Hematopoietic multipotent progenitor cell (in vitro differentiated cells): Measurements from ENCODE around the gene CCNK. TPM values are rescaled to one million over a fixed set of nuclear protein-coding genes. Genes with fewer than 3 reads are reported as not detected.

Source experiments
- DNase-seq, 3 donors: peaks; one replicate each; pipeline ENCODE4 v3.0.0-alpha.2; 2011 to 2015; ENCODE audit warnings: low read depth in 2 of 3, low spot score in 2 of 3
- total RNA-seq: library from RNA; depleted of rRNA; stranded (reverse); fragments of >200 nt; gene quantifications from one replicate; pipeline ENCODE4 v1.2.3, GENCODE V29; 2012

CCNK gene
- total RNA-seq, 1 donor: 26.4 TPM

DNA sequence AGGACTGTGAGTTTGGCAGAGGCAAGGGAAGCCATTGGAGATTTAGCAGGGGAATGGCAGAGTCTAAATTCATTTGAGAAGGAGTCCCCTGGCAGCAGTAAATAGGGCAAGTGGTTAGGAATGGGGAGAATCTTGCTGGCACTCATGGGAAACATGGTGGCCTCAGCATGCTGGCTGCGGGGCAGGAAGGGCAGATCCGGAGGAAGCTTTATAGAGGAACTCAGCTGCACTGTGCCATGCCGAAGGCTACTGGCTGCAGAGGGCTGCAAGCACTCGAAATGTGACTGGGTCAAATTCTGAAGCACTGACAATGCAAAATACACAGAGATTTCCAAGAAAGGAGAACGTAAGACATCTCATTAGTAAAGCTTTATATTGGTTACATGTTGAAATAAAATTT is 23.9 kb downstream of the CCNK start:
- DNase-seq: no peak

DNA sequence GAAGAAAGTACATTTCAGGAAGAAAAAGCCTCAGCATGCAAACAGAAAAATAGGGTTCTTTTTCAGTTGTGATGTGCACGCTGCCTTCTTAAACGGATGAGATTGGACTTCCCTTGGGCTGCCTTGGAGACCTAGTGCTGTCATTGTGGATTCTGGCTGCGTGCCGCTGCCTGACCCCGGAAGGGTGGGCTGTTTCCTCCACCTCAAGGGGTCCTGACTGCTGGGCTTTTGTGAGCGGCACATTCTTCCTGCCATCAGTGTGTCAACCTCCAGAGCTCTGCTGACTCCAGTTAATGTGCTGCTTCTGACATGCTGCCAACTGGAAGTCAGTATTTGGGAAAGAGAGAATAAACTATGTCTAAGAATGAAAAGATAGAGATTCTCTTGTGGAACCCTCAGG is 25.1 kb downstream of the CCNK start:
- DNase-seq: no peak

DNA sequence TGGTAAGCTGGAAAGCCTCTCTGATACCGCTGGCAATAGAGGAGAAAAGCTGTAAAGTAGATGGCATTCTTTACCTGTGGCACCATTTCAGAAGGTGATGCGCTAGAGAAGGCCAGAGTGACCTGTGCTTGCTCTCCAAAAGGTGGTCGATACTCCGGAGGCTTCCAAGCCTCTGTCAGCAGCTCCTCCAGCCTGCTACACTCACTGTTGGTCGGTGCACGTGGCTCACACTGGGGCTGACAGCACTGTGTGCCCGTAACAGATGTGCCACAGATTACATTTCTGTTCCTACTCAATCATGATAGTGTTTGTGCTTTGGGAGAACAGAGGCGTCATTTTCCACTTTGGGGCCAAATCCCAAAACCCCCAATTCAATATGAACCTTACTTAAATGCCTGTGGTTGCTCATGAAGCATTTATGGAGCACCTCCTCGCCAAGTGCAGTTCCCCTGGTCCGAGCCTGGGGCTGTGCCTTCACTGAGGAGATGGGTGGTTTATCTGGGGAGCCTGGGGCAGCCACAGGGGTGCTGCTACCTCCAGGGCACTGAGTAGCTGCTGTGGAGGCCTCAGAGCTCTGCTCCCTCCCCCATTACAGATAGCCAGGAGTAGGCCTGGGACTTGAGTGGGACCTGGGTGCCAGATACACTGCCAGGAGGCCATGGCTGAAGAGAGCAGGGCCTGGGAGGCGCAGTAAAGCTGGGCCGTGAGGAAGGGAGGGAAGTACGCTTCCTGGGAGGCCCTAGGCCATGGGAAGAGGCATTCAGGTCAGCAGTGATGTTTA is 26.8 kb downstream of the CCNK start:
- DNase-seq: no peak

DNA sequence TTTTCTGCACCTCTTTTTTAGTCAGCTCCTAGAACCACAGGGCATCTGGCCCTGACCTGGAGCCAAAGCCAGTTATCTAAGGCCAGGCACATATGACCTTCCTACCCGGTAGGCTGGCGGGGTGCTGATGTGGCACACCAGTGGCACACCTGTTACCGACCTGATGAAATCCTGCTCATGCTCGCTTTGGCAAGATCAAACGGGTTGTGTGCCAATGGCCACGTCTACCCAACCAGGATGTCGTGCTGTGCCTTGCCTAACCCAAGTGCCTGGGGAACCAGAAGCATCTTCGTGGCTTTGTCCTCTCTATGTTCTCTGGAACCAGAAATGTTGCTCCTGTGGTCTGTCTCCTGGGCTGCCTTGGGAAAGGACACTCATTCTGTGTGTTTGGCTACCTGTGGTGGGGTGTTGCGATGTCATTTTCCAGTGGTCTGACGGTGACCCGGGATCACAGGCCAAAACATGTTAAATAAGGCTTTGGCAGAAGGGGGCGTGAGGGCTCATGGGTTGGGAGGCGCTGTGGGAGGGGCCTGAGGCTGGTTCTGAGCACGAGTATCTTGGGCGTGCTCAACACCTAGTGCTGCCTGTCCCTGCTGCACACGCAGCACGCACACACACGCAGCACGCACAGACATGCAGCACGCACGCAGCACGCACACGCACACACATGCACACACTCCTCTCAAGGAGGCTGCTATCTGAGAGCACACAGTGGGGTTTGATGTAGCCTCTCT is 27.9 kb downstream of the CCNK start:
- no peak for DNase-seq

DNA sequence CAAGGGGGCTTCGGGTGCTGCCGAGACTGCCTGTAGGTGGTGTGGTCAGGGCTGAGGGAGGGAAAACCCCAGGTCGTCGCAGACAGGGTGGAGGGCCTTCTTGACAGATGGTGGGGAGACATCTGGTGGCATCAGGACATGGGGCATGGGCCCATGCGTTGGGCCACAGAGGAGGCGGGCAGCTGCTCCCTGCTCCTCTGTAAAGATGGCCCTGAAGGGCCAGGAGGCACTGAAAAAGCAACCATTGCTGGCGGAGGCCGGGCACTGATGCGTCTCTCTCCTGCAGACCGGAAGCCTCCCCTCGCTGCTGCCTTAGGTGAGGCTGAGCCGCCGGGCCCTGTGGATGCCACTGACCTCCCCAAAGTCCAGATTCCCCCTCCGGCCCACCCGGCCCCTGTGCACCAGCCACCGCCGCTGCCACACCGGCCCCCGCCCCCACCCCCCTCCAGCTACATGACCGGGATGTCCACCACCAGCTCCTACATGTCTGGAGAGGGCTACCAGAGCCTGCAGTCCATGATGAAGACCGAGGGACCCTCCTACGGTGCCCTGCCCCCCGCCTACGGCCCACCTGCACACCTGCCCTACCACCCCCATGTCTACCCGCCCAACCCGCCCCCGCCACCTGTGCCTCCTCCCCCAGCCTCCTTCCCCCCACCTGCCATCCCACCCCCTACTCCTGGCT is 28.8 kb downstream of the CCNK start:
- no peak for DNase-seq

DNA sequence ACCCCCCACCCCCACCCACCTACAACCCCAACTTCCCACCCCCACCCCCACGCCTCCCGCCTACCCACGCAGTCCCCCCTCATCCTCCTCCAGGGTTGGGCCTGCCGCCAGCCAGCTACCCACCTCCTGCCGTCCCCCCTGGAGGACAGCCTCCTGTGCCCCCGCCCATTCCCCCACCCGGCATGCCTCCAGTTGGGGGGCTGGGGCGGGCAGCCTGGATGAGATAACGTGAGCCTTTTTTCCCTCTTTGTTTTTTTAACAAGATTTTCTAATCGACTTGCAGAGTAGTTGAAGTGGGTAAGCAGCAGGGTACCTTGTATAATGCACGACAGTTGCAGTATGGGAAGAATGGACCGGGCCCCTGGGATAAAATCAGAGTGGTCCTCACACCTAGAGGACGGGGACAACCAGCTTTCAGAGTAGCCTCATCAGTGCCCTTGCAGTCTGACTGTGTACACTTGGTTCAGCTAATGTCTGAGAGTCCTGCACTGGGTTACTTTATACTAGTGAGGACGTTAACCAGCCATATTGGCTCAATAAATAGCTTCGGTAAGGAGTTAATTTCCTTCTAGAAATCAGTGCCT is 29.4 kb downstream of the CCNK start:
- no peak for DNase-seq

DNA sequence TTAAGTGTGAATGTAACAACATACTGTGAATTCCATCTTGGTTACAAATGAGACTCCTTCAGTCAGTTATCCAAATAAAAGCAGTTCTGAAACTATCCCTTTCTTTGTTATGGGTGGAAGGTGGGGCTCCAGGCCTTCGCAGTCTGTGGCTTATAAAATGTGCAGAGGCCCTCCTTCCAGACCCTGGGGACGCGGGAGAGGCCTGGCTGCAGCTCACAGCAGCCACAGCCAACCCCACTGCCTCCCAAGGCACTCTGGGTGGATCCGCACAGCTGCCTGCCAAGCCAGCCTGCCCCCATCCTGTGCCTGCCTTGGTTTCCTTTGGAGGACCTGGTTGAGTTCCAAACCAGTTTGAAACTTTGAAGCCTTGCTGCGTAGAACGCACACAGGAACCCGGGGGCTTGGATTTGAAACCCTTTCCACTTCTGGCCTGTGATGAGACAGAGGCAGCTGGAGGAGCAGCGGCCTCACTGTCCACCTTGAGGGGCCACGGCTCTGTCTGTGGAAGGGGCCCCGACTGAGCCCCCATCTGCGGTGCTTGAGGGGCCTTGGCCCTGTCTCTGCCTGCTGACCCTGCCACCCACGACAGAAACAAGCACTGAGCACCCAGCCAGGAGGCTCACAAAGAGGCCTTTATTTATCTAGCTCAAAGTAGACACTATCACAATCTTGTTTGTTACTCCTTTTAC is 30.4 kb downstream of the CCNK start:
- DNase-seq: no peak

DNA sequence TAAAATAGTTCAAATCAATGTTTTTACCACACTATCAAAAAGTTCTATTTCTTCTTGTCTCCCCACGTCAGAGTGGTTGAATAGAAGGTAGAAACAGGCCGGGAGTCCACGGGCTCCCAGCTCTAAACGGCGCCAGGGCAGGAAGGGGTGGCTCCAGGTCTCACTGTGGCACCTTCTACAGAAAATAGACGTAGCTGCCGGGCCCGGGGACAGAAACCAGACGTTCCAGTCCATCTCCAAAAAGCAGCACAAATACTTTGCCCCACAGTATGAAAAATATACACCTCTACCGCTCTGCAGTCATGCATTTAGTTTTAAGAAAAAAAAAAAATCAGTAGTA is 30.9 kb downstream of the CCNK start:
- DNase-seq: no peak

DNA sequence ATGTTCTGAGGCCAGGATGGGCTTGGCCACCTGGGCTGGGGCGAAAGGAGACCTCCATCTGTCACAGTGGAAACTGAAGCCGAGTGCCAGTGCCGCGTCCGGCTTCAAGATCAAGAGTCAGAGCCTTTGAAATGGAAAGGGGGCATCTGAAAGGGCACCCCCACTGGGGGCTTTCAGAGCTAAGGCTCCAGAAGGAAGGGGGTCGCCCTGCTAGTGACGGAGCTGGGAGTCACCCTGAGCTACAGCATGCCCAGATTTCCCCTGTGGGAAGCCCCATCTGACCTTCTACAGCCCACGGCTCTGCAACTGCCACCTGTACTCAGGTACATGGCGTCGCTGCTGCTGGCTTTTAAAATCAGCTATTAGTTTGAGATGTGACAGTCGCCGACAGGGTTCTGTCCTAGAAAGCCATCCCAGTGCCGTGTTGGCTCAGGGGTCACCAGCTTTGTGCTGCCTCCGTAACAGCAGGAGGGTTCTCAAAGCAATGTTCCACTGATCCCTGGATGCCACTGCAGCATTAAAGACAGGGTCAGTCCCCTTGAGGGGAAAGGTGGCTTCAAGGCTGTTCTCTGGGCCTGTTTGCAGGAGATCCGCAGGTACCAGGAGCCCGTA is 31.5 kb downstream of the CCNK start:
- DNase-seq: no peak

DNA sequence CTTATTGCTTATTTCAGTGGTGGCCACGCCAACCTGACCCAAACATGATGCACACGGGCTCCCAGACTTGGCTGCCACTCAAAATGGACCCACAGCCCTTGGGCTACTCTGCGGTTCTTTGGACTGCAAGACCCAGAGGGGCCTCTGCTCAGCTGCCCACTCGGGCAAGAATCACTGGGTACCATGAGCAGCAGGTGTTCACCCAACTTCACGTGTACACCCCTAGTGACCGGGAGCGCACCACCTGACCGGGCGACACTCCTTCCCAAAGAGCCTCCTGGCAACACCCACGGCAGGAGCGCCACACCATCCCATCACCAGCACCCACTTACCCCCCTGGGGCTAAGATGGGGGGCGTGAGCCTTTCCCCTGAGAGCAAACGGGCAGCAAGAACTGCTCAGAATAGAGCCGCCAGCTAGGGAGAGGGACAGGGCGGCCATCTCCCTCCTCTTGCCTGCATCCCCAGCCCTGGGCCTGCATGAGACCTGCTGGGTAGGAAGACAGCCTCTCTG is 32.0 kb downstream of the CCNK start:
- DNase-seq: no peak

DNA sequence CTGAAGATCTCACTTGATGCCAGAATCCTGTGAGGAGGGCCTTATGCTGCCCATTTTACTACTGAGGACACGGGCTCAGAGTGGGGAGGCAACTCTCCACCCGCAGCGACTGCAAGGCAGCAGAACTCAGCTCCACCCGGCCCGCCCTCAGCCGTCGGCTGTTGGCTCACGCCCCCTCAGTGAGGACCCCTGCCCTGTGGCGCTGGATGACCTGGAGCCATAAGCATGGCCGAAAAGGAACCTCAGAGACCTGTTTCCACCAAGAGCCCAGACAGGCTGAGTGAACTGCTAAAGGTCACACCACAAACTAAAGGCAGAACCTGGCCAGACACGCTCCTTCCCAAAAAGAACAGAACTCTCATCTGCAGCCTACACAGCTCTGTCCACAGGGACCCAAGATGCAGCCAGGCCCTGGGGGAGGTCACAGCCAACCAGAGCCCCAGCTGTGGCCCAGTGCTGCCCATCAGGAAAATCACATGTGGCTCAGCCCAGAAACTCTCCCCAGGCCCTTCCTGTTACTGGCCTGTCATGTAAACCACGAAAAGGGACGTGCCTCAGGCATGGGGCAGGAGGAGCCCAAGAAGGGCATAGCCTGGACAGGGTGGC is 32.8 kb downstream of the CCNK start:
- no peak for DNase-seq

DNA sequence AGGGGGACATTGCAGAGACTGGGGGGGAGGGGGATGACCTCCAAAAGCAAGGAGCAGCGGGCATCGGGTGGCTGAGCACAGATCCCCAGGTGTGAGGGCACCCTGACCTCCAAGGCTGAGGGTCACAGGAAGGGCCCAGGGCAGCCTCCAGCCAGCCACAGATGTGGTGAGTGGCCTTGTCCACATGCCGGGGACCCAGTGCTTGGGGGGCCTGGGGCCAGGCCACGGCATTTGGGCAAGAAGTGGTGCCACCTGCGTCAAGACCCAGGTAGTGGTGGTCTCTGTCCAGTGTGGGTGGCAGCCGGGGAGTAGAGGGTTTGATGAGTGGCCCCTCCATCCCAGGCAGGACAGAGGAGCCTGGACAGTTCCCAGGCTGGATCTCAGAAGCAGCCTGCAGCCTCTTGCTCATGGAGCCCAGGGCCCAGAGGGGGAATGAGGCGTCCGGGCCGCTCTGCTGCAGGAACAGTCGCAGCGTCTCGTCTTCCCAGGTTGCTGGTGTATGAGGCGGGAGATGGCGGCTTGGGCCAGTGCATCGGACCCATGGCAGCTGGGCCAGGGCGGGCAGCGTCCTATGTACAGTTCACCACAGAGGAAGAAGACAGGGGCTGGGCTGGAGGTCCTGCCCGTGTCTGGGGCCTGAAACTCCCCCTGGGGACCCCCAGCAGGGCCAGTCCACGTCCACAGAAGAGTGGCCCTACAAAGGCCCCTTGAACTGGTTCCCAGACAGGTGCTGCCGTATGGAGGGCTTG is 33.5 kb downstream of the CCNK start:
- no peak for DNase-seq

DNA sequence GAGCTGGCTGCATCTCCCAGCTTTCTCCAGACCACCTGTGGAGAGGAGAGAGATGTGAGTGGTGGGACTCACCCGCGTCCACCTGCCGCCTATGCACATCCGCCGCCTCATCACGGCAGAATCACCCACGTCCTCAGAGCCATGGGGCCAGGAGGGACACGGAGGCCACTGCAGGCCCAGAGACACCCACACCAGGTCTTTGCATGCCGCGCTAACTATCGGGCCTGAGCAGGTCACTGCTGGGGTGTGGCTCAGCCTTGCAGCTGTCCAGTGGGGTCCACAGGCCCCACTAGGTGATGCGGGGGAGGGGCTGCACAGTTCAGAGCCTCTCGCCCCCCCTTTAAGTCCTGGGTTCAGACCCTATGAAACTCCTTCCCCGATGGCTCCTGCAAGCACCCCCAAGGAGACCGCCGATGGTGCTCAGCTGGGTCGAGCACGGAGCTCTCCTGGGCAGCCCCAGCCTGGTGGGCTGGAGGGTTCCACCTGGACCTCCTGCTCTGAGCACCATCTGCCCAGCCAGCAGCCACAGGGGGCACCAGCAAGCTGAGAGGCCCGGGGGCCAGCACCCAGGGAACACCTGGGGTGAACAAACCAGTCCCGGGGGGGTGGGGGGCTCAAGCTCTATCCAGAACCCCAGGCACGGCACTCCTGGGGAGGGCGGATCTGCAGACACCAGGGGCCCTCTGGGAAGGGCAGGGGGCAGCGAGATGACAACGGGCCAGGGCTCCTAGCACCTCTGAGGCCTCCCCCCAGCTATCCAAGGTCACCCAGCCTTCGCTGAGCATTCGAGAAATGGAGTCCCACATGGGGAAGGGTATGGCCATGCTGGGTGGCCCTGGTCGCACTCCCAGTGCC is 34.3 kb downstream of the CCNK start:
- DNase-seq: no peak

DNA sequence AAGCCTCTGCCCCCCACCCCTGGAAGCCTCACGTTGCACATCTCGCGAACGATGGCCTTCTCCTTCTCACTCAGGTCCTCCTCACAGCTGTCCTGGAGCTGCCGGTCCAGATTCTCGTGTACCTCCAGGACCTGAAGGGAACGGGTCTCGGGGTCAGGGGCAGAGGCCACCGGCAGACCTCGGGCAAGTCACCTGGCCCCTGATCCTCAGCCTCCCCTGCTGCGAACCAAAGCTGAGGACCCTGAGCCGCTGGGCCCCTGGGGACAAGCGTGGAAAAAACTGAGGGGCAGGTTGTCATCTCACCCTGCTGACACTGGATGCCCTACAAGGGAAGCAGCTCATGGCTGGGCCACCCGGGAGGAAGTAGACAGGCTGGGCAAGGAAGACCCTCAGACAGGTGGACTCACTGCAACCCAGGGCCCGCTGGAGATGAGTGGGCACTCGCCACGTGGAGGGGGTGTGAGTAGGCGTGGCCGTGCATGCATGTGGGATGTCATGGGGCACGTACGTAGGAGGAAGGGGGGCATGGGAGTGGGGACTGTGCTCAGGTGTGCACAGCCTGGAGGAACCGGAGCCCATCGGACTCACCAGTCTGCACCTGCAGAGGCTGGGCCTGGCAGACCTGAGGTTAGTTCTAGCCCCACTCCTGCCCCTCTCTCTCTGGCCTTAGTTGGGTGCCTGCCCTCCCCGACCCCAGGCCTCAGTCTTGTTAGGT is 35.1 kb downstream of the CCNK start:
- DNase-seq: no peak

DNA sequence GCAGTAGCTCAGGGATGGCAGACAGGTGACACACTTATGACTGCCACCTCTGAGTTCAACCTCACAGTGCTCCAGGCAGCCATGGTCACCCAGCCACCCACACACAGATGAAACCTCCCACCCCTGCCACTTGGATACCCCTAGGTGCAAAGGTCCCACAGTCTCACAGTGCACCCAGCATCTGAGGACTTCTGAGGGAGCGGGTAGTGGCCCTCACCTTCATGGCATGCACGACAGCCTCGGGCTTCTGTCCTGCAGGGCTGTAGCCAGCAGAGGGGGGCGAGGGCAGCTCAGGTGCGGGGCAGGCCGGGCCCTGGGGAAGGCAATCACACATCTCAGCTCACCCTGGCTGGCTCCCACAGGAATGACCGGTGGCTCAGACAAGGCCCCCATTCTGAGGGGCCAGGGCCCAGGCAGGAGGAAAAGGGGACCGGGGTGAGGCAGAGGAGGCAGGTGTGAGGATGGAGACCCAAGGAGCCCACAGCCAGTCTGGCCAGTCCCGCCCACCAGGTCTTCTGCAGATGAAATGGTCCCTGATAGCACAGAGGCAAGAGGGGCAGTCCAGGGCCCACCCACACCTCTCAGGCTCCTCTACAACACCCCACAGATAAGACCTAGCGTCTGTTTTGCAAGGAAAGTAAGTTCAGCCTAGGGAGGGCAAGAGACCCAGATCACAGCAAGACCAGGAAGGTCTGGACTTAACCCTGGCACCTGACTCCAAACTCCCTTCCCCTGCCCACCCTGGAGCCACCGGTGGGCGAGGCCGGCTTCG is 35.8 kb downstream of the CCNK start:
- no peak for DNase-seq

DNA sequence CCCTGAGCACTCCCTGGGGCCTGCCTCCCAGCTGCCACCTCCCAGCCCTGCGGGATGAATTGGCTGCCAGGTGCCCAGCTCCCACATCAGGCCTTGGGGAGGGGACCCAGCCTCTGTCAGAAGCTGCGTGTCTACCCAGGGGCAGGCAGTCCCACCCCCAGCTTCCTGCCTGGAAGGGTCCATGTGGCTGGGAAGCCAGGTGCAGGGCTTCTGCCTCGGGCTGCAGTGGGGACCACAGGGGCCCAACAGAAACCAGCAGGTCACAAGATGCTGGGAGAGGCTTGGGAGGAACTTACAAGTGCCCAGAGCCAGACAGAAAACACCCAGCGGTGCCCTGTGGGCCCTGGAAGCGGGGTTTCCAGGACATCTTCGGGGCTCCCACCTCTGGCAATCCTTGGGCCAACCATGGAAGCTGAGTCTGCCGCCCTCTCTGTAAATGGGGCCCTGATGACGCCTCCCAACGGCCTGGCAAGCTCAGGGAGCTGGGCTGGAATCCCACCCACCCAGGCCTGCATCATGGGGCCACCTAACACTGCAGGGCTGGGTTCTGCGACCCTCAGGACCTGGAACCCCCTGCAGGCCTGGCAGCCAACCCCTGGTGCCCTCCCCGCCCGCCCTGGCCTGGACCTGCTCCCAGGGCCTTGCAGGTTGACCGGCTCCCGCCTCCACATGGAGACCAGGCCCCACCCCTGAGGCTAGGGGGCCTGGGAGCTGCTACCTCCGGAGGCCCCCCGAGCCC is 36.6 kb downstream of the CCNK start:
- no peak for DNase-seq
